ENCODE data around the gene LRRC3C. TPM values are rescaled to one million over a fixed set of nuclear protein-coding genes. Genes with fewer than 3 reads are reported as not detected.

Gene LRRC3C
- polyA plus RNA-seq, 1 experiment: not detected

- peaks cover 32% of the 10 kb centered on the region for H3K36me3 ChIP-seq (ENCODE audit: control insufficient read depth, insufficient read depth, low read length)
- ChIA-PET POLR2A (no interaction called here), CTCF (no interaction called here)
- H3K4me3 ChIP-seq (ENCODE audit: low read depth, low read length): no peak overlapping the region
- TF ChIP-seq, protein P1, sequence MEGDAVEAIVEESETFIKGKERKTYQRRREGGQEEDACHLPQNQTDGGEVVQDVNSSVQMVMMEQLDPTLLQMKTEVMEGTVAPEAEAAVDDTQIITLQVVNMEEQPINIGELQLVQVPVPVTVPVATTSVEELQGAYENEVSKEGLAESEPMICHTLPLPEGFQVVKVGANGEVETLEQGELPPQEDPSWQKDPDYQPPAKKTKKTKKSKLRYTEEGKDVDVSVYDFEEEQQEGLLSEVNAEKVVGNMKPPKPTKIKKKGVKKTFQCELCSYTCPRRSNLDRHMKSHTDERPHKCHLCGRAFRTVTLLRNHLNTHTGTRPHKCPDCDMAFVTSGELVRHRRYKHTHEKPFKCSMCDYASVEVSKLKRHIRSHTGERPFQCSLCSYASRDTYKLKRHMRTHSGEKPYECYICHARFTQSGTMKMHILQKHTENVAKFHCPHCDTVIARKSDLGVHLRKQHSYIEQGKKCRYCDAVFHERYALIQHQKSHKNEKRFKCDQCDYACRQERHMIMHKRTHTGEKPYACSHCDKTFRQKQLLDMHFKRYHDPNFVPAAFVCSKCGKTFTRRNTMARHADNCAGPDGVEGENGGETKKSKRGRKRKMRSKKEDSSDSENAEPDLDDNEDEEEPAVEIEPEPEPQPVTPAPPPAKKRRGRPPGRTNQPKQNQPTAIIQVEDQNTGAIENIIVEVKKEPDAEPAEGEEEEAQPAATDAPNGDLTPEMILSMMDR (IDR thresholded peaks at IDR 0.05; ENCODE audit: insufficient read depth, low read depth, low read length): no peak
- no peak for DNase-seq (ENCODE audit: low read depth)
- no peaks in the 10 kb centered on the region for H3K27me3 ChIP-seq (ENCODE audit: control insufficient read depth, insufficient read depth, low read length)
These were observed 2.9 kb upstream of the LRRC3C start for GRCh38 chr17:39924691-39925055.

DNA sequence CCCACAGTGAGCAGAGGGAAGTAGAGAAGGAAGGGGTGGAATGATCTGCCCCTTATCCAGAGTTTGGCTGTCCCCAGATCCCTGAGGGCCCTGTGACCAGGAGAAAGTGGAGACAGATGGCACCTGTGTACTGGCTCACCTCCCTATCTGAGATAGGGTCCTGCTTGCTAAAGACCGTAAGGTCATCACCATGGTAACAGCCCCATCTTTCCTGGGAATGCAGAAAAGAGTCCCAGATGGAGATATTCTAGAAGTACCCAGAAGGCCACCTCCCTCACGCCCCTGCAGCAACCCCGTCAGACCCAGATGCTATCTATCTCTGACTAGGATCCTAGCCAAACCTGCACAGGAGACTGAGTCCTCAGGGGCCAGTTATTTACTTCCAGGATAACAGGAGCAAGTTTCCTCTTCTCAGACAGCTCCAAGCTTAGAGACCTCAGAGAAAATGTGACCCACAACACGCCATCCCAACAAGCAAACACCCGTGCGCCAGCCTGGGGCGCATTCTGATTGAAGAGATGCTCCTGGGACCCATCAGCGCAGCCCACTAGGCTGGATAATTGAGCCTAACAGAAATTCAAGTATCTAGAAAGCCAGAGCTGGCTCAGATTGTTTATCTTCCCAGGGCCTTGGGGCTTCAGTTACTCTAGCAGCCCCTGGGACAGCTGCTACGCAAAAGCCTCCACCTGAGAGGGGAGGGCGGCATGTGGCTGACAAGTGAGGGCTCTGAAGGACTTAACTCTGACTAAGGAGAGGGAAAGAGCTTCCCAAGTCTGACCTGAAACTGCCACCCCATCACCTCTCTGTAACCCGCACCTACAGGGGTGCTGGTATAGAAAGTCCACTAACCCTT lies 2.0 kb upstream of the LRRC3C start:
- Histone ChIP-seq H3K27me3 (ENCODE audit: control insufficient read depth, insufficient read depth, low read length) (no peaks in the 10 kb centered on the region), H3K4me3 (ENCODE audit: low read depth, low read length) (no peak overlapping the region), H3K36me3 (ENCODE audit: control insufficient read depth, insufficient read depth, low read length) (peaks cover 29% of the 10 kb centered on the region)
- CTCF ChIA-PET: no interaction called here
- no peak for DNase-seq (ENCODE audit: low read depth)
- TF ChIP-seq, protein P1 (IDR thresholded peaks at IDR 0.05; ENCODE audit: insufficient read depth, low read depth, low read length): no peak
- POLR2A ChIA-PET: no interaction called here

- ChIA-PET POLR2A (no interaction called here), CTCF (interaction anchor here (1.2 kb wide), 1 partner anchor 9 kb away, joined by 3 read pairs; no protein-coding TSS in a partner anchor)
- H3K36me3 ChIP-seq (ENCODE audit: control insufficient read depth, insufficient read depth, low read length): peaks cover 24% of the 10 kb centered on the region
- no peaks in the 10 kb centered on the region for H3K27me3 ChIP-seq (ENCODE audit: control insufficient read depth, insufficient read depth, low read length)
- H3K4me3 ChIP-seq (ENCODE audit: low read depth, low read length): peak overlapping the region; percentile 92
- DNase-seq (ENCODE audit: low read depth): no peak
- TF ChIP-seq, protein P1 (IDR thresholded peaks at IDR 0.05; ENCODE audit: insufficient read depth, low read depth, low read length): no peak
These were observed 1.4 kb upstream of the LRRC3C start for GRCh38 chr17:39926135-39926587.

GRCh38 chr17:39926588-39927100 lies 888 bp upstream of the LRRC3C start:
- H3K4me3 ChIP-seq (ENCODE audit: low read depth, low read length): peak overlapping the region; percentile 92
- TF ChIP-seq, protein P1 (IDR thresholded peaks at IDR 0.05; ENCODE audit: insufficient read depth, low read depth, low read length): no peak
- no peaks in the 10 kb centered on the region for H3K27me3 ChIP-seq (ENCODE audit: control insufficient read depth, insufficient read depth, low read length)
- CTCF ChIA-PET: interaction anchor here (1.2 kb wide), 1 partner anchor 9 kb away, joined by 3 read pairs; no protein-coding TSS in a partner anchor
- H3K36me3 ChIP-seq (ENCODE audit: control insufficient read depth, insufficient read depth, low read length): peaks cover 19% of the 10 kb centered on the region
- no peak for DNase-seq (ENCODE audit: low read depth)
- POLR2A ChIA-PET: no interaction called here
